K562 (cell line): ENCODE results near the gene MSH2. TPM values are rescaled to one million over a fixed set of nuclear protein-coding genes. Genes with fewer than 3 reads are reported as not detected.

ENCODE experiments used
- ATAC-seq: fragments of 200-7000 bp; cut with Tn5 transposase; 3 replicates; pipeline ENCODE4 v1.9.1; 2020; ENCODE audit warnings: moderate library complexity
- BruUV-seq: library from RNA; stranded (reverse); fragments of 400-500 nt; replicated peaks from 2 replicates; lab custom pipeline; 2021; lab: Mats Ljungman, UMichigan
- CTCF ChIA-PET: fragments of 300-600 bp; formaldehyde crosslinking; extraction: SDS; loops from one replicate; lab custom pipeline; 2021; ENCODE audit warnings: low intra/inter-chr PET ratio; lab: Yijun Ruan, JAX
- POLR2A ChIA-PET: fragments of 300-600, 350-650 bp; sonication (Branson Sonifier 250); formaldehyde crosslinking; extraction: SDS; loops from one replicate; lab custom pipeline; 2021; ENCODE audit warnings: antibody characterized with exemption, inconsistent platforms; lab: Yijun Ruan, JAX
- DNase-seq, 4 experiments: peaks; one replicate each; pipeline versions ENCODE4 v3.0.0 to v3.0.0-alpha.2; 2011 to 2018; ENCODE audit warnings: low spot score in 3 of 4, mixed read lengths in 3 of 4; ENCODE audit errors: extremely low read depth in 1 of 4
- FAIRE-seq: peaks from 2 replicates; lab custom pipeline; 2011; peaks lifted over from hg19 to GRCh38; lab: Jason Lieb, UNC
- H2AFZ ChIP-seq: 2 replicates; pipeline ENCODE4 v1.6.0; 2011; ENCODE audit warnings: low read depth, low read length, control low read depth, inconsistent platforms
- H3K27ac ChIP-seq: fragments of 200-600 bp; 3 replicates; pipeline ENCODE4 v1.8.0; 2011; ENCODE audit warnings: low read depth, mild to moderate bottlenecking, control low read depth, inconsistent platforms, low read length, moderate library complexity, mixed read lengths; ENCODE audit errors: extremely low read depth
- H3K27me3 ChIP-seq, 2 experiments: fragments of 300-600 bp in 1 of 2; 2 replicates in 1 of 2; 3 replicates in 1 of 2; pipeline versions ENCODE4 v1.6.0 to v1.8.0; 2011; ENCODE audit warnings: inconsistent platforms in 2 of 2, low read length in 2 of 2, mild to moderate bottlenecking in 1 of 2, mixed read lengths in 1 of 2, moderate library complexity in 1 of 2; ENCODE audit not compliant: control insufficient read depth in 2 of 2, insufficient read depth in 2 of 2
- H3K36me3 ChIP-seq: fragments of 300-600 bp; 3 replicates; pipeline ENCODE4 v1.8.0; 2011; ENCODE audit warnings: mild to moderate bottlenecking, low read length, inconsistent platforms; ENCODE audit not compliant: control insufficient read depth, insufficient read depth
- H3K4me1 ChIP-seq, 2 experiments: fragments of 200-600 bp in 1 of 2; replicated peaks in 1 of 2; 2 replicates in 1 of 2; 3 replicates in 1 of 2; pipeline versions ENCODE4 v1.5.1 to v1.8.0; 2011; ENCODE audit warnings: inconsistent platforms in 2 of 2, low read length in 2 of 2, mild to moderate bottlenecking in 1 of 2, mixed read lengths in 1 of 2, moderate library complexity in 1 of 2; ENCODE audit not compliant: control insufficient read depth in 2 of 2, insufficient read depth in 2 of 2
- H3K4me2 ChIP-seq: 2 replicates; pipeline ENCODE4 v1.6.1; 2011; ENCODE audit warnings: low read length, control low read depth, inconsistent platforms, mixed read lengths; ENCODE audit not compliant: insufficient read depth
- H3K4me3 ChIP-seq: fragments of 200-600 bp; sonication (generic), shearing (Covaris generic); 2 replicates; pipeline ENCODE4 v1.5.1; 2016; ENCODE audit warnings: control low read depth, inconsistent platforms
- H3K79me2 ChIP-seq: fragments of 200-600 bp; 3 replicates; pipeline ENCODE4 v1.8.0; 2011; ENCODE audit warnings: low read length, inconsistent platforms; ENCODE audit not compliant: control insufficient read depth, insufficient read depth
- H3K9ac ChIP-seq, 2 experiments: 2 replicates each; pipeline versions ENCODE4 v1.6.0 to v1.6.1; 2011; ENCODE audit warnings: low read depth in 2 of 2, low read length in 2 of 2, control low read depth in 1 of 2, inconsistent platforms in 1 of 2, mild to moderate bottlenecking in 1 of 2, mixed read lengths in 1 of 2; ENCODE audit not compliant: insufficient read depth in 1 of 2
- H3K9me1 ChIP-seq: one replicate; pipeline ENCODE4 v1.6.0; 2011; ENCODE audit warnings: inconsistent platforms, mild to moderate bottlenecking, low read length, moderate library complexity; ENCODE audit not compliant: control insufficient read depth, insufficient read depth
- H3K9me3 ChIP-seq: replicated peaks from 2 replicates; pipeline ENCODE4 v1.5.1; 2011; ENCODE audit warnings: low read depth, low read length, inconsistent platforms; ENCODE audit not compliant: control insufficient read depth, insufficient read depth
- H4K20me1 ChIP-seq: replicated peaks from 2 replicates; pipeline ENCODE4 v1.6.1; 2011; ENCODE audit warnings: low read length, inconsistent platforms, mixed read lengths; ENCODE audit not compliant: control insufficient read depth, insufficient read depth
- BRD9 ChIP-seq: fragments of 450-650 bp; IDR thresholded peaks from 2 replicates; pipeline ENCODE4 v1.6.1; 2018; ENCODE audit warnings: low read depth; ENCODE audit not compliant: partially characterized antibody
- CREM ChIP-seq: IDR thresholded peaks from 2 replicates; pipeline ENCODE4 v1.6.1; 2014; ENCODE audit warnings: antibody characterized with exemption, low read depth
- EP300 ChIP-seq: IDR thresholded peaks from 2 replicates; pipeline ENCODE4 v1.6.1; 2012; ENCODE audit warnings: low read length, improper control_type of control experiment
- ETV5 ChIP-seq: sonication (generic); formaldehyde crosslinking; IDR thresholded peaks from 2 replicates; pipeline ENCODE4 v1.4.0; 2020; ENCODE audit warnings: low read depth, mild to moderate bottlenecking, missing genetic modification reagents
- EZH2 ChIP-seq: IDR thresholded peaks from 2 replicates; pipeline ENCODE4 v1.6.1; 2012; ENCODE audit warnings: low read depth, mild to moderate bottlenecking, inconsistent platforms, low read length, borderline replicate concordance
- KAT7 ChIP-seq: sonication (generic); formaldehyde crosslinking; IDR thresholded peaks from 2 replicates; pipeline ENCODE4 v1.8.0; 2022; ENCODE audit warnings: missing genetic modification reagents, mild to moderate bottlenecking, borderline replicate concordance
- SMARCA4 ChIP-seq: fragments of 450-650 bp; IDR thresholded peaks from 2 replicates; pipeline ENCODE4 v1.6.1; 2016
- SMARCC2 ChIP-seq: fragments of 450-650 bp; IDR thresholded peaks from 2 replicates; pipeline ENCODE4 v1.6.1; 2017; ENCODE audit warnings: antibody characterized with exemption, moderate library complexity, mild to moderate bottlenecking, low read depth
- TCF3 ChIP-seq: sonication (generic); formaldehyde crosslinking; IDR thresholded peaks from 2 replicates; pipeline ENCODE4 v1.4.0; 2020; ENCODE audit warnings: mild to moderate bottlenecking, missing genetic modification reagents
- TEAD1 ChIP-seq, 2 experiments: fragments of 450-650 bp in 1 of 2; sonication (generic) in 1 of 2; formaldehyde crosslinking; IDR thresholded peaks; 2 replicates each; pipeline versions ENCODE4 v1.4.0 to v1.8.0; 2020 to 2022; ENCODE audit warnings: mild to moderate bottlenecking in 2 of 2, missing genetic modification reagents in 1 of 2
- ZC3H11A ChIP-seq: IDR thresholded peaks from 2 replicates; pipeline ENCODE4 v1.6.1; 2012; ENCODE audit warnings: low read depth, low read length, improper control_type of control experiment
- ZKSCAN8 ChIP-seq: fragments of 200-800 bp; sonication (Bioruptor generic); IDR thresholded peaks from 2 replicates; pipeline ENCODE4 v1.6.1; 2016; ENCODE audit warnings: missing genetic modification characterization, missing compliant biosample characterization
- WGBS: fragments of 100-300 bp; shearing (Covaris generic); methylation state at CpG from one replicate; pipeline ENCODE4 v1.1.6; 2016; ENCODE audit warnings: low coverage, mixed read lengths; ENCODE audit not compliant: insufficient coverage; ENCODE audit errors: missing lambda C conversion rate; 5-methylcytosine and 5-hydroxymethylcytosine counted together
- in situ Hi-C: fragments of 300-500 bp; cut with MboI; formaldehyde crosslinking; loops from 4 replicates; pipeline ENCODE4 v1.15.0; 2018; ENCODE audit warnings: inconsistent platforms, mixed read lengths
- intact Hi-C: fragments of 100-400 bp; cut with micrococcal nuclease; formaldehyde crosslinking; loops from 2 replicates; pipeline ENCODE4 v1.14.2; 2022
- polyA plus RNA-seq, 8 experiments: library from polyadenylated mRNA; depleted of rRNA in 4 of 8; stranded (reverse) in 5 of 8; unstranded in 3 of 8; fragments of >200 nt; fragmentation: Nextera tagmentation in 2 of 8; fragmentation: Illumina TruSeq in 1 of 8; extraction: Ambion mirVana in 2 of 8; extraction: Trizol in 1 of 8; gene quantifications; 2 replicates each; pipeline versions ENCODE4 v1.2.1 to v1.2.3, GENCODE V29; 2011 to 2014; ENCODE audit warnings: inconsistent platforms in 1 of 8, missing spikeins in 1 of 8
- total RNA-seq, 7 experiments: library from RNA; depleted of rRNA in 6 of 7; stranded (reverse); fragments of >200 nt in 6 of 7; fragmentation: Illumina TruSeq in 2 of 7; extraction: Trizol in 2 of 7; gene quantifications; 2 replicates each; pipeline versions ENCODE4 v1.2.1 to v1.2.3, GENCODE V29; 2011 to 2021; ENCODE audit warnings: low replicate concordance in 1 of 7
- TF ChIP-seq, protein P1 (sequence below): fragments of 200-800 bp; sonication (Bioruptor generic); IDR thresholded peaks from 2 replicates; pipeline ENCODE4 v1.6.1; 2017; ENCODE audit warnings: missing genetic modification characterization, missing compliant biosample characterization
- TF ChIP-seq, protein P2 (sequence below): fragments of 450-650 bp; formaldehyde crosslinking; IDR thresholded peaks from 2 replicates; pipeline ENCODE4 v1.4.0; 2020; ENCODE audit warnings: mild to moderate bottlenecking, moderate library complexity
- TF ChIP-seq, protein P3 (sequence below), 2 experiments: IDR thresholded peaks; 2 replicates each; pipeline ENCODE4 v1.6.1; 2011; ENCODE audit warnings: borderline replicate concordance in 1 of 2, control low read depth in 1 of 2, low read depth in 1 of 2, low read length in 1 of 2, mild to moderate bottlenecking in 1 of 2, mixed read lengths in 1 of 2, moderate library complexity in 1 of 2; ENCODE audit not compliant: insufficient read depth in 1 of 2, insufficient read length in 1 of 2, poor library complexity in 1 of 2, severe bottlenecking in 1 of 2; ENCODE audit errors: extremely low read depth in 1 of 2
- TF ChIP-seq, protein P4 (sequence below): fragments of 250-450 bp; sonication (Bioruptor Pico); IDR thresholded peaks from 2 replicates; pipeline ENCODE4 v1.4.0; 2020

Gene MSH2
- total and polyA plus RNA-seq, 9 of the 15 experiments (the other 6 are each of a cell fraction or from before 2014, with no cell fraction given): 51.8 to 139 (median 113) TPM

GRCh38 chr2:47354013-47354847 is 48.7 kb upstream of the MSH2 start:
- BruUV-seq: no TSS peak
- Histone ChIP-seq H3K4me2 (peak overlapping the region; percentile 71), H3K9ac (peak overlapping the region; percentile 54 to 85; a peak in 3 of 4 replicates)
- TF ChIP-seq, protein P1, sequence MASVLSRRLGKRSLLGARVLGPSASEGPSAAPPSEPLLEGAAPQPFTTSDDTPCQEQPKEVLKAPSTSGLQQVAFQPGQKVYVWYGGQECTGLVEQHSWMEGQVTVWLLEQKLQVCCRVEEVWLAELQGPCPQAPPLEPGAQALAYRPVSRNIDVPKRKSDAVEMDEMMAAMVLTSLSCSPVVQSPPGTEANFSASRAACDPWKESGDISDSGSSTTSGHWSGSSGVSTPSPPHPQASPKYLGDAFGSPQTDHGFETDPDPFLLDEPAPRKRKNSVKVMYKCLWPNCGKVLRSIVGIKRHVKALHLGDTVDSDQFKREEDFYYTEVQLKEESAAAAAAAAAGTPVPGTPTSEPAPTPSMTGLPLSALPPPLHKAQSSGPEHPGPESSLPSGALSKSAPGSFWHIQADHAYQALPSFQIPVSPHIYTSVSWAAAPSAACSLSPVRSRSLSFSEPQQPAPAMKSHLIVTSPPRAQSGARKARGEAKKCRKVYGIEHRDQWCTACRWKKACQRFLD (CRISPR knock-in tag): peak; percentile 49
- TF ChIP-seq TCF3 (CRISPR knock-in tag) (0 out of 2 replicates have a peak, but pooled peaks have one; percentile 9), KAT7 (CRISPR knock-in tag) (no peak), CREM (0 out of 2 replicates have a peak, but pooled peaks have one; percentile 42), EP300 (peak; percentile 27; the same call in 1 of the 2 replicates), EZH2 (no peak), ETV5 (CRISPR knock-in tag) (peak; percentile 64; the same call in 1 of the 2 replicates), SMARCC2 (peak; percentile 31; the same call in 1 of the 2 replicates), BRD9 (no peak), SMARCA4 (peak; percentile 69; the same call in 1 of the 2 replicates), ZC3H11A (no peak), ZKSCAN8 (CRISPR knock-in tag) (0 out of 2 replicates have a peak, but pooled peaks have one; percentile 25), TEAD1 (CRISPR knock-in tag; IDR thresholded peaks at IDR 0.05) (no peak)
- TF ChIP-seq, protein P2, sequence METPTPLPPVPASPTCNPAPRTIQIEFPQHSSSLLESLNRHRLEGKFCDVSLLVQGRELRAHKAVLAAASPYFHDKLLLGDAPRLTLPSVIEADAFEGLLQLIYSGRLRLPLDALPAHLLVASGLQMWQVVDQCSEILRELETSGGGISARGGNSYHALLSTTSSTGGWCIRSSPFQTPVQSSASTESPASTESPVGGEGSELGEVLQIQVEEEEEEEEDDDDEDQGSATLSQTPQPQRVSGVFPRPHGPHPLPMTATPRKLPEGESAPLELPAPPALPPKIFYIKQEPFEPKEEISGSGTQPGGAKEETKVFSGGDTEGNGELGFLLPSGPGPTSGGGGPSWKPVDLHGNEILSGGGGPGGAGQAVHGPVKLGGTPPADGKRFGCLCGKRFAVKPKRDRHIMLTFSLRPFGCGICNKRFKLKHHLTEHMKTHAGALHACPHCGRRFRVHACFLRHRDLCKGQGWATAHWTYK: no peak
- TF ChIP-seq, protein P3, sequence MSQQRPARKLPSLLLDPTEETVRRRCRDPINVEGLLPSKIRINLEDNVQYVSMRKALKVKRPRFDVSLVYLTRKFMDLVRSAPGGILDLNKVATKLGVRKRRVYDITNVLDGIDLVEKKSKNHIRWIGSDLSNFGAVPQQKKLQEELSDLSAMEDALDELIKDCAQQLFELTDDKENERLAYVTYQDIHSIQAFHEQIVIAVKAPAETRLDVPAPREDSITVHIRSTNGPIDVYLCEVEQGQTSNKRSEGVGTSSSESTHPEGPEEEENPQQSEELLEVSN (IDR thresholded peaks at IDR 0.05; ENCODE audit: borderline replicate concordance in 1 of 2, extremely low read depth in 1 of 2, insufficient read depth in 1 of 2, insufficient read length in 1 of 2, low read depth in 1 of 2, low read length in 1 of 2, poor library complexity in 1 of 2, severe bottlenecking in 1 of 2): peak in 1 of 2 experiments; percentile 36
- TF ChIP-seq, protein P4, sequence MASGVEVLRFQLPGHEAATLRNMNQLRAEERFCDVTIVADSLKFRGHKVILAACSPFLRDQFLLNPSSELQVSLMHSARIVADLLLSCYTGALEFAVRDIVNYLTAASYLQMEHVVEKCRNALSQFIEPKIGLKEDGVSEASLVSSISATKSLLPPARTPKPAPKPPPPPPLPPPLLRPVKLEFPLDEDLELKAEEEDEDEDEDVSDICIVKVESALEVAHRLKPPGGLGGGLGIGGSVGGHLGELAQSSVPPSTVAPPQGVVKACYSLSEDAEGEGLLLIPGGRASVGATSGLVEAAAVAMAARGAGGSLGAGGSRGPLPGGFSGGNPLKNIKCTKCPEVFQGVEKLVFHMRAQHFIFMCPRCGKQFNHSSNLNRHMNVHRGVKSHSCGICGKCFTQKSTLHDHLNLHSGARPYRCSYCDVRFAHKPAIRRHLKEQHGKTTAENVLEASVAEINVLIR (CRISPR knock-in tag): no peak

More at GRCh38 chr2:47354013-47354847, 48.7 kb upstream of the MSH2 start:
- peak overlapping the region; percentile 76 for H3K27ac ChIP-seq
- in situ Hi-C loops (no loop called here), intact Hi-C loops (no loop called here)
- no peaks in the 10 kb centered on the region for H3K27me3 ChIP-seq
- WGBS: 19% methylated on average over 11 of the region's 11 CpGs
- peak overlapping the region; percentile 95 for H2AFZ ChIP-seq
- H4K20me1 ChIP-seq: no peaks in the 10 kb centered on the region
- ChIA-PET POLR2A (interaction anchor here (0.6 to 1.0 kb wide), 4 partner anchors 9 to 1742 kb away, joined by 3 to 4 read pairs (median 3); no protein-coding TSS in a partner anchor), CTCF (no interaction called here)
- H3K4me3 ChIP-seq: no peak overlapping the region; the same call in 1 of the 2 replicates
- peak; percentile 88 for ATAC-seq
- no peaks in the 10 kb centered on the region for H3K36me3 ChIP-seq
- no peaks in the 10 kb centered on the region for H3K79me2 ChIP-seq
- peaks cover 23 to 31% of the 10 kb centered on the region in 2 experiments for H3K4me1 ChIP-seq
- peak; percentile 85 for FAIRE-seq
- H3K9me3 ChIP-seq: no peaks in the 10 kb centered on the region
- DNase-seq: peak; percentile 58 to 84 (median 68)
- no peaks in the 10 kb centered on the region for H3K9me1 ChIP-seq
